ENCODE data around the gene BRWD1.

Gene BRWD1

DNA sequence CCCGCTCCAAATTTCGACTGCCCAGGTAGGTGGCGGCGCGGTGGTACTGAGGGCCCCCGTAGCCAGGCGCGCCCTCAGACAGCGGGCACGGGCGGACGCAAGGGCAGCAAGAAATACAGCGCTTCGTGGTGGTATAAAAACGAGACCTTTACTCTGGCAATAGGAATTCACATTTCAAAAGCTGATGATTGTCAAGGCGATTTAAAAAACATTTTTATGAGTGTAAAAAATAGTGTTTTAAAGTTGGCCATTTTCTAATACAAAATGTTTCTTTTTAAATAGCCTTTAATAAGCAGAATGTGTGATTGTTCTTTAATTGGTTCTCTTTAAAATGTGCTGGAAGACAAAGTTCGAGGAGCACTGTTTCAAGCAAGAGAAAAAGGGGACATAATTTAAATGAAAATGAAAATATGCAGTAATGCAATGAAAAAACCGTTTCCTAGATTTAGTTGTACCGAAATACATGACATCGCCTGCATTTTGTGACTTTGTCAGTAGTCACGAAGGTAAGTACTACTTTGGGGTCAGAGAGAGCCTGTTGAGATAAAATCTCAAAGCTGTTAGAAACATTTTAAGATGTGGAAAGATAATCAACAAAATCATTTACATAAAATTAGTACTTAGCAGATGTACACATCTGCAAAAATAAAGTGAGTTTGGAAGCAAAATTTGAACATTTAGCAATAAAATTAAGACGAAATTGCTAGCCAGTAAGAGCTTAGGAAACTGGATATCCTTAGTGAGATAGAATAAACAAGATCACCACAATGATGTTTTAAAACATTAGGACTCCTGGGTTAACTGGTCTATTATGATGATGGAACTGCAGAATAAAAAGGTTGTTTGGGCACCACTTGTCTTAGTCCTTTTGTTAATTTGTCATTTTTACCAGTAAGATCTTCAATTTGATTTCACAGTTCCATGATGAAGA, 129.1 kb downstream of the BRWD1 start:
- DNase-seq, result no peak
- intact Hi-C loops (cut with DNase I), result loop anchor here (5.0 kb wide), 1 partner anchor 128 kb away; the partner anchor contains the start of gene BRWD1

DNA sequence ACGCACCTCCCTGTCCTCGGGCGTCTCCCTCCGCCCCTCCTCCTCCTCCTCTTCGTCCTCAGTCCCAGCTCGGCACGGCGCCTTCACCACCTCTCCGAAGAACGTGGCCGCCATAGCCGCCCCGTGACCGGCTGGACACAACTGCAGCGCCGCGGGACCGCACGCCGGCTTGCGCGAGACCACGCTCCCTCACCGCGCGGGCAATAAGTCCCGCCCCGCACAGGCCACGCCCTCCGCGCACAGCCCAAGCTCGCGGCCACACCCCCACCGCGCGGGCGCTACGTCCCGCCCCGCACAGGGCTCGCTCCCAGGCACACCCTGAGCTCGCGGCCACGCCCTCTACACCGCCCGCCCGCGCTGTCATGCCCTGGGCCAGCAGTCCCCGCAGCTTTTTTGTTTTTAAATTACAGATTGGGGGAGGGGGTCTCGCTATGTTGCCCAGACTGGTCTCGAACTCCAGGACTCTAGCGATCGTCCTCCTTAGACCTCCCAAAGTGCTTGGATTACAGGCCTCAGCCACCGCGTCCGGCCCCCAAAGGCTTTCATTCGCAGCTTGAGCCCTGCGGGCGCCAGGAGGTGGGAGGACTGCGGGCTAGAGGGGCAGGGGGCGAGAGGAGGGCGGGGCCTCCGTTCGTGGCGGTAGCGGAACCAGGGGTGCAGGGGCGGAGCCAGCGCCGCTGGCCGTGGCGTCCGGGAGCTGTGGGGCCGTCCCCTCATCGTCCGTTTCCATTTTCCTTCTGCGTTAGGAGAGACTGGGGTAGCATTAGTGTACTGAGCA, 130.0 kb downstream of the BRWD1 start, which contains the start of gene PSMG1:
PSMG1 (minus strand) TSS at position 180 of the 778 bp plus-strand sequence; CDS start at position 114, 66 bp downstream.
- peak; percentile 73 to 96 (median 92) for DNase-seq
- intact Hi-C loops (cut with DNase I), result loop anchor here (2.0 to 5.0 kb wide), 2 partner anchors 129 to 203 kb away; partner anchors contain the start of gene BRWD1

DNA sequence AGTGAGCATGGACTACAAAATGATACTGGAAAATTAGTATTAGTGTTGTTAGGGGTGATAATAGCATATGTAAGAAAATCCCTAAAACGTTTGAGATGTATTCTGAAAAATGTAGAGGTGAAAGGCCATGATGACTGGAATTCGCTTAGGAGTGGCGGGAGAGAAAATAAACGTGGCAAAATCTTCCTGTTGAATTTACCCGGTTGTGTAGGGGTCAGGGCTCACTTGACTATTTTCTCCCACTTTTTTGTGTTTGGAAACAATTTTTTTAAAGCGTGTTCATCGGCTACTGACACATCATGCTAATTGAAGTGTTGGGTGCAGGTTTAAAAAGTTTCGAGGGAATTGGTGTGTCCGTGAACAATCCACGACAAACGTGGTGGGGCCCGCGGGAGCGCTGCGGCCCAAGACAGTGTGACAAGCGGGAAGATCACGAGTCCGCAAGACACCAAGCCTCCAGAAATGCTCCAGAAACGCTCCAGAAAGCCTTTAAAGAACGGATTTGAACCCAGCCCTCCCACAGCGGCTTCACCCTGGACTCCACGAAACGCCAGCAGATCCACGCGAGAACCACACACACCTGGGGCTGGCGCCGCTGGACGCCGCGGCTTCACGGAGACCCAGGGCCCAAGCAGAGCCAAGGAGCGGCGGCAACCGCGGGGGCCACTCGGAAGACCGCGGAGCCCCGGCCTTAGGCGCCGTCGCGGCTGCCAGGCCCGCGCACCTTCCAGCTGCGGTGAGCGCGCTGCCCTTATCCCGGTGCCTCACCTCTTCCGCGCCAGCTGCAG, 130.8 kb downstream of the BRWD1 start:
- peak in 28 of 42 donors; percentile 2 to 60 (median 22) for DNase-seq

DNA sequence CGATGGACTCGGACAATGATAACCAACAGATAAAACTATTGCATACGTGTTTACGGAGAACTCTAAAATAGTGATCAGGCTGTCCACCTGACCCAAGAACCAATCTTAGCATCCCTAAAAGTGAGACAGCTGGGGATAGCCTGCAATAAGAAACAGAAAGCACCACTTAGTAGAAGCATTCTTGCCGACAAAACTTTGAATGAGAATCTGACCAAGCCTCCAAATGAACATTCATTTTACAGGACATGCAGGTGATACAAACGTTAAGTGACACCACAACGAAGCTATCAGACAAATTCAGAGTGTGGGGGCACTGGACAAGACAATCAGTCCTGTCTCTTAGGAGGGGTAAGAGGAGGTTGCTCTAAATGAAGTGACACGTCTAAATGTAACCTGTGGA, 131.4 kb downstream of the BRWD1 start:
- intact Hi-C loops (cut with DNase I), result loop anchor here (2.0 to 5.0 kb wide), 2 partner anchors 130 to 205 kb away; partner anchors contain the start of gene BRWD1
- no peak for DNase-seq

More for the DNA sequence above, 130.8 kb downstream of the BRWD1 start:
- intact Hi-C loops (cut with DNase I), result loop anchor here (2.0 to 5.0 kb wide), 2 partner anchors 130 to 204 kb away; partner anchors contain the start of gene BRWD1

DNA sequence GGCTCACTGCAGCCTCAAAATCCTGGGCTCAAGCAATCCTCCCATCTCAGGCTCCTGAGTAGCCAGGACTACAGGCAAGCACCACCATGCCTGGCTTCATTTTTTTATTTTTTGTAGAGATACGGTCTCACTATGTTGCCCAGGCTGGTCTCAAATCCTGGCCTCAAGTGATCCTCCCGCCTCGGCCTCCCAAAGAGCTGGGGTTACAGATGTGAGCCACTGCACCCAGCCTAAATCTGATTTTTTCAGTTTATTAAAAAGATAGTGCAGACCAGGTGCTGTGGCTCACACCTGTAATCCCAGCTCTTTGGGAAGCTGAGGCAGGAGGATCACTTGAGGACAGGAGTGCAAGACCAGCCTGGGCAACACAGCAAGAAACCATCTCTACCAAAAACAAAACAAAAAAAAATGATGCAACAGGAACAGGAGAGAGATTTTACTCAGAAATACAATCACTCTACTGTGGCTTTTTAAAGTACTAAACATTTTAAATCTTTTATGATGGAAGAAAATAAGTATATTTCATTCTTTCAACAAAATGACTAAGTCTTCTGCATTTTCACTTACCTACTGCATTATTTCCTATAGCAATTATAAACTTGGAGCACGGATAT, 132.1 kb downstream of the BRWD1 start:
- DNase-seq, result no peak
- intact Hi-C loops (cut with DNase I), result loop anchor here (5.0 kb wide), 1 partner anchor 131 kb away; the partner anchor contains the start of gene BRWD1

DNA sequence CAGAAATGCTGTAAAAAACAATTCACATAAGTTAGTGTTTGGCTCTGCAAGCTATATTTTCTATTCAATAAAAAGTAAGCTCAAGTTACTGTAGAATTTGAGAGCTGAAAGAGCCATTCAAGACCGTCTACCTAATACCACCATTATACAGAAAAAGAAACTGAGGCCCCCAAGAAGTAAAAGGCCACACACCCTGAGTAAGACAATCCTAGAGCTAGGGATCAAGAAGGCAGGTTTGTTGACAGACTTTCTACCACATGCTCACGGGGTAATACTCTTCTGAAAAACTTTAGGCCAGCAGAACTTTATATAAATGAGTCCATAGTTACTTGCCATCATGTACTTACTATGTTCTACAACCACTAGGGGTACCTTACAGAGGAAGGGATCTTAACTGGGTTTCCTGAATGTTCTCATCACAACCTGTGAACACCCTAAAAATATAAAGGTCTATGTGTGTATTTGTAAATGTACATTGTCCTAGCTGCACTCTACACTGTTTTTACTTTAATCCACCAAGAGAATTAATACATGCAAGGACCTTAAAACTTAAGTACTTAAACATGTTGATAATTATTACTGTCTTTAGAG, 132.9 kb downstream of the BRWD1 start:
- intact Hi-C loops (cut with DNase I), result loop anchor here (5.0 kb wide), 1 partner anchor 132 kb away; the partner anchor contains the start of gene BRWD1
- DNase-seq, result no peak

DNA sequence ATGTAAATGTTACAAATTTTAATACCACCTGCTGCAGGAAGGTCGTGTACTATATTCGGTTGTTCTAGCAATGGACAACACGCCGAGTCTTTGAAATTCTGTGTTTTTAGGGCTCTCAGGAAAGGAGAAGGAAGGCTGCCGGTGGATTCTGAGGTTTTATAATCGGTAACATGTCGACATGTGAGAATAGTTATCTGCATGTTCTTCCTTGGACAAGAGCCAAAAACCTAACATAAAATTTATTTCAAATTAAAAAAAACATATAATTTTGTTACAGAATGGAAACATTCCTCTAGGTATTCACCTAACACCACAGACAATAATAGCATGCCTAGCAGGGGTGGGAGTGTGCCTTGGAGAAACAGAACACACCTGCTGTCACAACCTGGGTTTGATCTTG, 135.0 kb downstream of the BRWD1 start:
- DNase-seq, result no peak
- intact Hi-C loops (cut with DNase I), result no loop called here

DNA sequence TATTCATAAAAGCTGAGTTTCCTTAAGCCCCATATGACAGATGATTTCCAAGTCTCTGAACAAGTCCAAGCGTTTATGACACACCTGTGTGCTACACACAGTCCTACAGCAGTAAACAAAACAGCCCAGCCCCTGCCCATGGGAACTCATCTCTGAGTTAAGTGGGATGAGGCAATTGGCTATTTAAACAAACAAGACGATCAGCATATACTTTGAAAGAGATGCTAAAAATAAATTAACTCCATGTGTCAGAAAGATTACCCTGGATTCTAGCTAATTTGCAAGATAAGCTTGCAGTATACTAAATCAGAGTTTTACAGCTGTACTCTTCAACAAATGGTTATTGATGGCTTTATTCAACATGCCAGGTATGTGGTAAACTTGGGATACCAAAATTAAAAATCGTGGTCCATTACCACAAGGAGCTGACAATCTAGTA, 137.1 kb downstream of the BRWD1 start:
- intact Hi-C loops (cut with DNase I), result no loop called here
- no peak for DNase-seq

DNA sequence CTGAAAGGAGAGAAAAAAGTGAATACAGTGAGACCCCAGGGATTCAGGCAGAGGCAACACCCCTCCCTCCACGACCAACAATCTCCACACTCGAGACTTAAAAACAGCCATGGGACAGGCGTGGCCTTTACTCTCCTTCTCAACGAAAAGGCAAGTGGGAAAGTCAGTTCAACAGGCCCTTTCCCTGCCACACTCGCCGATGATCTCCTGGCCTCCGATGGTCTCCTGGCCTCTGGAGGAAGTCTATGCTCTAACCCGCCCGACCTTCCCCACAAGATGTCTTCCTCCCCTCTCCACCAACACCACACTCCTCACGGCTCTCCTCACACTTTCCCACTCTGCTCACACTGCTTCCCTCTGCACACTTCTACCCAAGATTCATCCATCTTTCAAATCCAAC, 137.8 kb downstream of the BRWD1 start:
- intact Hi-C loops (cut with DNase I), result no loop called here
- no peak for DNase-seq

DNA sequence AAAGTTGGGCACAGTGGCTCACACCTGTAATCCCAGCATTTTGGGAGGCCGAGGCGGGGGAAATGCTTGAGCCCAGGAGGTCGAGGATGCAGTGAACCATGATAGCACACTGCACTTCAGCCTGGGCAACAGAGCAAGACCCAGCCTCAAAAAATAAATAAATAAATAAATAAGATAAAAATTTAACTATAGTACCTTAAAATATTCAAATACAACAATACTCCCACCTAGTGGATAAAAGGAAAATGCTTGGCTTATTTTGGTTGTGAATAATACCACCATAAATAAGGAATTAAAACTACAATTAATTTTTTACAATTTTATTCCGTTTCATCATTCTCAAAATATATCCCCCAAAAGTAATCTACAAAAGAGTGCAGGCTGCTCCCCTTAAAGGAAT, 138.3 kb downstream of the BRWD1 start:
- intact Hi-C loops (cut with DNase I), result no loop called here
- no peak for DNase-seq

DNA sequence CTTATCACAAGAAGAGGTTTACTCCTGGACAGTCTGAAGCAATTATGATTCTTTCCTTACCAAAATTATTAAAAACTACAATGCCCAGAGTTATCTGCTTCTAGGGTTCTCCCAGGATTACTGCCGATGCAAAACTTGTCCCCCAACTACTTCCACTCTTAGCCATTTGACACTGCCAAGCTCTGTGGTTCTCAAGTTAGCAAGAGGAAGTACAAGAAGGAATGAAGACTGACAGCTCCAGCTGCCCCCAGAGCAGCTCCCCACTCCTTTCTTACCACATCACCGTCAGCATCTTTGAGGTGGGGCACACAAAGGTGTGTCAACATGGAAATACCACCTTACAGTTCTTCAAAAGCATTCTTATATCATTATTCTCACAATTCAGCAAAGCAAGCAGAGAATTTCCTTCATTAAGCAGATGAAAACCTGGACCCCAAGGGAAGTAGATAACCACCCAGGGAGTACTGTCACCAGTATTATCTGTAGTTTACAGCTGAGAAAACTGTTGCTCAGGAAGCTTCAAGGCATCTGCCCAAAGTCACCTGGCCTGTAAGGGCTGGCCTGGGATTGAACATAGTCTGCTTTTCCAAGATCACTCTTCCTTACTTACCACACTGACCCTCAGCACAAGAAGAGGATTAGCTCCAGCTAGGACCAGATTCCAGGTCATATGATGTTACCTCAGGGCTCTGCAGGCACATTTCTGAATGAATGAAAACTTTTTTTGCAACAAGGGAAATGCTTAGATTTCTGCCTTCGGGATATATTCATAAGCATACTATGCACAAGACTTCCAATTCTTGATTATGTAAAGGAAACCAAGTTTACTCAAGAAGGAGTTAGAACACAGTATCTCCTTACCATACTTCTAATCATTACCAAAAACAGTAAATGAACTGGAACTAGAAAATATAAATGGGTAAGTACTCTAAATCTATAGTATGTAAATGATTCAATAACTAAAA, 139.4 kb downstream of the BRWD1 start:
- no peak for DNase-seq
- intact Hi-C loops (cut with DNase I), result no loop called here

DNA sequence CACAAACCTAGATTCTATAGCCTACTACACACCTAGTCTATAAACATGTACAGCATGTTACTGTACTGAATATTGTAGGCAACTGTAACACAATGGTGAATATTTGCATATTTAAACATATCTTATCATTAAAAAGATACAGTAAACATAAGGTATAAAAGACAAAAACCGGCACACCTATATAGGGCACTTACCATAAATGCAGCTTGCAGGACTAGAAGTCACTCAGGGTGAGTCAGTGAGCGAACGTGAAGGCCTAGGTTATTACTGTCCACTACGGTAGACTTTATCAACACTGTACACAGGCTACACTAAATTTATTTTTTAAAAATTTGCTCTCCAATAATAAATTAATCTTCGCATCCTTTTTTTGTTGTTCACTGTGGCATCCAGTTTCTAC, 143.5 kb downstream of the BRWD1 start:
- no peak for DNase-seq
- intact Hi-C loops (cut with DNase I), result no loop called here

DNA sequence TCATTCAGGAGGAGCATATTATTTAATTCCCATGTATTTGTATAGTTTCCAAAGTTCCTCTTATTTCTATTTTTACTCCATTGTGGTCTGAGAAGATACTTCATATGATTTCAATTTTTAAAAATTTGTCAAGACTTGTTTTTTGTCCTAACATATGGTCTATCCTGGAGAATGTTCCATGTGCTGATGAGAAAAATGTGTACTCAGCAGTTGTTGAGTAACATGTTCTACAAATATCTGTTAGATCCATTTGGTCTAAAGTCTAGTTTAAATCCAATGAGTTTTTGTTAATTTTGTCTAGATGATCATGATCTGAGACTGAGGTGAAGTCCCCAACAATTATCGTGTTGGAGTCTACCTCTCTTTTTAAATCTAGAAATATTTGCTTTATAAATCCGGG, 144.6 kb downstream of the BRWD1 start:
- no peak for DNase-seq
- intact Hi-C loops (cut with DNase I), result no loop called here

DNA sequence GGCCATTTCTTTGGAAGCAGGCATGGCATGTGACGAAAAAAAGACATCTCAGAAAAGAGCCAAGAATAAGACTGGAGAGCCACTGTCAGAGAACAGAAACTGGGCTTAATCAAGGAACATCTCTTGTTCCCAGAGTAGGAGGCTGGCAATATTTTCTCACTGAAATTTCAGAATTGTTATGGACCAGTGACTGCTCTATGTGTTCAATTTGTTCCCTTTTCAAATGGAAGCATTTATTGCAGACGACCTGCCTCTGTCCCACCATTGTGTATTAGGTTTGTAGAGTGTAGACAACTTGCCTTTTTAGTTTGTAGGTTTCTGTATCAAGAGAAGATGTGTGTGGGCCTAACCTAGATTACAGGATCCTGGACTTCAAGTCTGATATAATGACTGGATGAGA, 148.9 kb downstream of the BRWD1 start:
- DNase-seq, result no peak
- intact Hi-C loops (cut with DNase I), result no loop called here

DNA sequence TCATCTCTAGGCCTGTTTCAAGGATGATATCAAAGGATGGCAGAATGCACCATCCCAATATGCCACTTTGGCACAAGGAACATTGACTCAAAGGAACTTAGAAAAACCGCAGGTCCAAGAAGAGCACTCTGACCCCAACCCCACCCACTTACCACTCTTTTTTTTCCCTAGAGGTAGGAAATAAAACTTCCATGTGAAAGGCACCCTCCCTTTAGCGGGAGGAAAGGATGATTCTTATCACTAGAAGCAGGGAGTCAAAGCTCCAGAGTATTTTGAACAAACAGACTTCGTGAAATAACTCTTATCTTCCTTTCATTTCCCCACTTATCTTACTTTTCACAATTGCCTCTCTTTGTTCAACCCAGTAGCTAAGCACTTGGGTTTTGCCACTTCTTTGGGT, 152.4 kb downstream of the BRWD1 start:
- DNase-seq, result no peak
- intact Hi-C loops (cut with DNase I), result no loop called here

DNA sequence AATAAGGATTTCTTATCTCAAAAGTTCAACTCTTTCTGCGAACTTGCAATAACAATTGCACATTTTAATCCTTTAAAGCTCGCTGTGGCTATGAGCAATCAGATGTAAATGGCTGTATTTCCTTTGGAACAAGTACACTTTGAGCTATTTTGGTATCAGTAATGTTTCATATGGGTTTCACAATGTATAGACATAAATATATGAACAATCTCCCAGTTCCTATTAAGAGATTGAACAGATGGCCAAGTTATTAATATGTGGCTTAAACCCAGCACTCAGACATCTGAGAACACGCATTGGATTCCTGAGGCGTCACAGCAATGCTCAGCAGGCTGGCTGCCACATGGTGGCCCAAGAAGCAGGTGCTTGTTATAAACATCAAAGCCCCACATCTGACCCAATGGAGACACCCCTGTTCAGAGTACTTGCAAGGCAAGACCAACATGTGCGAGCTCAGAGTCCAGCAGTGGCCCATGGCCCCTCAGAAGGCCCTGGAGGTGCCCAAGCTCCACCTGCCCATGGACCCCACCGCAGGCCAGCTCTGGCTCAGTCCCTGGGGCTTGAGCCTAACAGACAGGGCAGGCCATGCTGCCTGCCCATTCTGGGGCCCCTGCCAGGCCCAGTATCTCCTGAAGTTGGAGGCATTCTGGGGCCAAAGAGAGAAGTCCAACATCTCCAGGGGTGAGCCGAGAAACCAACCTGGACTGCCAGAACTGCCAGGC, 153.9 kb downstream of the BRWD1 start:
- intact Hi-C loops (cut with DNase I), result no loop called here
- DNase-seq, result no peak

Measured in head of caudate nucleus (tissue), 42 donors.